Trophoblast cell (in vitro differentiated cells and primary cell): ENCODE data around the gene P2RY6.

Experiments used
- DNase-seq, 2 donors: peaks; one replicate each; pipeline ENCODE4 v3.0.0-alpha.2; 2016
- H2AFZ ChIP-seq: 2 replicates; pipeline ENCODE4 v1.6.1; 2013; ENCODE audit warnings: low read length, moderate library complexity, mild to moderate bottlenecking; ENCODE audit not compliant: insufficient read depth, poor library complexity
- H2AK5ac ChIP-seq: 2 replicates; pipeline ENCODE4 v1.6.1; 2013; ENCODE audit warnings: mild to moderate bottlenecking, low read length
- H2BK120ac ChIP-seq: 2 replicates; pipeline ENCODE4 v1.6.1; 2013; ENCODE audit warnings: low read length, mild to moderate bottlenecking, moderate library complexity; ENCODE audit not compliant: insufficient read depth, poor library complexity
- H2BK12ac ChIP-seq: 2 replicates; pipeline ENCODE4 v1.6.1; 2013; ENCODE audit warnings: mild to moderate bottlenecking, low read length, moderate library complexity
- H2BK5ac ChIP-seq: 2 replicates; pipeline ENCODE4 v1.6.1; 2013; ENCODE audit warnings: low read length, low read depth, moderate library complexity, mild to moderate bottlenecking; ENCODE audit not compliant: poor library complexity
- H3K14ac ChIP-seq: 2 replicates; pipeline ENCODE4 v1.6.1; 2013; ENCODE audit warnings: mild to moderate bottlenecking, low read length
- H3K18ac ChIP-seq: 2 replicates; pipeline ENCODE4 v1.6.1; 2013; ENCODE audit warnings: mild to moderate bottlenecking, low read length
- H3K23ac ChIP-seq: 2 replicates; pipeline ENCODE4 v1.6.1; 2013; ENCODE audit warnings: low read length
- H3K27ac ChIP-seq: 2 replicates; pipeline ENCODE4 v1.5.1; 2013; ENCODE audit warnings: low read depth, mild to moderate bottlenecking, inconsistent platforms, low read length, moderate library complexity
- H3K27me3 ChIP-seq: 2 replicates; pipeline ENCODE4 v1.6.1; 2013; ENCODE audit warnings: inconsistent platforms, mild to moderate bottlenecking, low read length, moderate library complexity; ENCODE audit not compliant: insufficient read depth
- H3K36me3 ChIP-seq, 2 experiments: 1 replicate in 1 of 2; 2 replicates in 1 of 2; pipeline ENCODE4 v1.6.1; 2013; ENCODE audit warnings: low read length in 2 of 2, mild to moderate bottlenecking in 2 of 2, moderate library complexity in 1 of 2; ENCODE audit not compliant: insufficient read depth in 2 of 2, control insufficient read depth in 1 of 2
- H3K4ac ChIP-seq: 2 replicates; pipeline ENCODE4 v1.6.1; 2013; ENCODE audit warnings: low read depth, mild to moderate bottlenecking, low read length, moderate library complexity
- H3K4me1 ChIP-seq, 2 experiments: 1 replicate in 1 of 2; 2 replicates in 1 of 2; pipeline ENCODE4 v1.6.1; 2013; ENCODE audit warnings: low read length in 2 of 2, mild to moderate bottlenecking in 2 of 2, moderate library complexity in 1 of 2; ENCODE audit not compliant: insufficient read depth in 2 of 2, control insufficient read depth in 1 of 2
- H3K4me2 ChIP-seq: 2 replicates; pipeline ENCODE4 v1.6.1; 2013; ENCODE audit warnings: inconsistent platforms, mild to moderate bottlenecking, low read length, moderate library complexity
- H3K4me3 ChIP-seq: 2 replicates; pipeline ENCODE4 v1.5.1; 2013; ENCODE audit warnings: mild to moderate bottlenecking, low read depth, low read length, inconsistent platforms
- H3K79me1 ChIP-seq: one replicate; pipeline ENCODE4 v1.6.1; 2013; ENCODE audit warnings: low read length
- H3K79me2 ChIP-seq: 2 replicates; pipeline ENCODE4 v1.6.1; 2013; ENCODE audit warnings: low read length, mild to moderate bottlenecking; ENCODE audit not compliant: control insufficient read depth, insufficient read depth, poor library complexity
- H3K9ac ChIP-seq: 2 replicates; pipeline ENCODE4 v1.6.1; 2013; ENCODE audit warnings: mild to moderate bottlenecking, low read length
- H3K9me3 ChIP-seq: 2 replicates; pipeline ENCODE4 v1.6.1; 2013; ENCODE audit warnings: low read depth, mild to moderate bottlenecking, control low read depth, inconsistent platforms, low read length; ENCODE audit not compliant: insufficient read depth
- H4K12ac ChIP-seq: 2 replicates; pipeline ENCODE4 v1.6.1; 2013; ENCODE audit warnings: low read depth, mild to moderate bottlenecking, low read length, moderate library complexity
- H4K8ac ChIP-seq: 2 replicates; pipeline ENCODE4 v1.6.1; 2013; ENCODE audit warnings: low read depth, mild to moderate bottlenecking, low read length, moderate library complexity
- H4K91ac ChIP-seq: one replicate; pipeline ENCODE4 v1.6.1; 2013; ENCODE audit warnings: low read depth, mild to moderate bottlenecking, low read length, moderate library complexity
- WGBS: extraction: QIAGEN DNeasy Blood & Tissue Kit; methylation state at CpG from one replicate; pipeline ENCODE4 v1.1.7; 2013; ENCODE audit warnings: missing lambda C conversion rate; ENCODE audit not compliant: insufficient read length, insufficient coverage; ENCODE audit errors: extremely low coverage; 5-methylcytosine and 5-hydroxymethylcytosine counted together

P2RY6 gene

GRCh38 chr11:73322382-73323306, 50.5 kb downstream of the P2RY6 start:
- Histone ChIP-seq H3K27ac (peak overlapping the region; percentile 75), H4K91ac (peak overlapping the region; percentile 75), H3K79me1 (peaks cover 33% of the 10 kb centered on the region), H3K23ac (no peak overlapping the region), H3K4ac (peak overlapping the region; percentile 61), H3K4me1 (peaks cover 57 to 62% of the 10 kb centered on the region in 2 experiments), H4K8ac (peak overlapping the region; percentile 32), H4K12ac (no peak overlapping the region), H2AK5ac (peak overlapping the region; percentile 62), H2BK5ac (peak overlapping the region; percentile 49), H2BK120ac (peak overlapping the region; percentile 48), H3K18ac (peak overlapping the region; percentile 63), H3K79me2 (peaks cover 22% of the 10 kb centered on the region), H3K9ac (peak overlapping the region; percentile 26), H3K4me2 (peak overlapping the region; percentile 43), H3K4me3 (no peak overlapping the region), H3K9me3 (no peaks in the 10 kb centered on the region), H2BK12ac (peak overlapping the region; percentile 59), H3K27me3 (no peaks in the 10 kb centered on the region), H3K14ac (peak overlapping the region; percentile 68), H3K36me3 (peaks cover 25 to 31% of the 10 kb centered on the region in 2 experiments), H2AFZ (no peak overlapping the region)
- no CpG with 5 or more reads among the region's 7 CpGs for WGBS
- no peak for DNase-seq

DNA sequence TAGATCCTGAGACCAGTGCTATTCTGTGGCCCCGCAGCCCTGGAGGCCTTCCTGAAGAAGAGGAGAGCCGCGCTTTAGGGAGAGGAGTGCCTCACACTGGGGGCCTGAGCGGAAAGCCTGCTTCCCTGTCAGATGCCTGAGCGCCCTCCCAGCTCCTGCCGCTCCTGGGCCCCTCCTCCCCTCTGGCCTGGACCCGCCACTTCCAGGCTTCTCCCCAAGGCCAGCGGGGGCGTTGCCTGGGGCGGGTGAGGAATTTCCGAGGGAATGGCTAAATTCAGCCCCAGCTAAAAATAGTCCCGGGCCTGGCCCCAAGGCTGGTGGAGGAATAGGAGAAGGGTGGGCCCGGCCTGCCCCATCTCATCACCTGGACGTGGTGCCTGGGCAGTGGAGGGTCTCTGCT, 51.3 kb downstream of the P2RY6 start:
- Histone ChIP-seq H3K27me3 (no peaks in the 10 kb centered on the region), H3K23ac (no peak overlapping the region), H3K36me3 (peaks cover 25 to 26% of the 10 kb centered on the region in 2 experiments), H3K9me3 (no peaks in the 10 kb centered on the region), H2AK5ac (peak overlapping the region; percentile 98), H3K4me1 (peaks cover 60 to 64% of the 10 kb centered on the region in 2 experiments), H2BK120ac (peak overlapping the region; percentile 48), H3K4ac (peak overlapping the region; percentile 44), H4K8ac (peak overlapping the region; percentile 79), H3K79me1 (peaks cover 33% of the 10 kb centered on the region), H3K18ac (peak overlapping the region; percentile 91), H2AFZ (peak overlapping the region; percentile 30), H2BK5ac (peak overlapping the region; percentile 49), H3K9ac (no peak overlapping the region), H3K79me2 (peaks cover 22% of the 10 kb centered on the region), H3K14ac (peak overlapping the region; percentile 96), H4K12ac (no peak overlapping the region), H3K4me3 (no peak overlapping the region), H2BK12ac (peak overlapping the region; percentile 97), H4K91ac (peak overlapping the region; percentile 75), H3K27ac (peak overlapping the region; percentile 75), H3K4me2 (peak overlapping the region; percentile 43)
- WGBS: no CpG with 5 or more reads among the region's 14 CpGs
- DNase-seq: peak; percentile 28 to 33

DNA sequence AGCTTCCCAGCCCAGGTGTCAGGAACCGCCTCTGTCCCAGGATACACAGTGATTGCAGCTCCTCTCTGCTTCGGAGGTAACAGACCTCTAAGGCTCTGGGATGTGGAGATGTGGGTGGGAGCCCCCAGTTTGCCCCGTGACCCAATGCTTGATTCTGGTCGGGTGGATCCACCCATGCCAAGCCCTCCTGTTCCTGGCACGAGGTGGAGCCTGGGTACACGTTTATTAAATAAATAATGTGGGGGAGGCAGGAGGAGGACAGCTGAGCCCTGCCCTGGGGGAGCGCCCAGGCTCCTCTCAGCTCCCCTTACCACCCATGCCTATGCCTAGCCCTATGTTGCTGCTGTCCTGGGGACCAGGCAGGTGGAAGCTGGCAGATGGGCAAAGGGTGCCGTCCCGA, 52.0 kb downstream of the P2RY6 start:
- peak overlapping the region; percentile 48 for H3K9ac ChIP-seq
- H2AK5ac ChIP-seq: peak overlapping the region; percentile 98
- no CpG with 5 or more reads among the region's 9 CpGs for WGBS
- H3K4me2 ChIP-seq: peak overlapping the region; percentile 43
- H3K36me3 ChIP-seq: peaks cover 24 to 26% of the 10 kb centered on the region in 2 experiments
- DNase-seq: no peak
- H3K4me3 ChIP-seq: no peak overlapping the region
- peaks cover 60 to 64% of the 10 kb centered on the region in 2 experiments for H3K4me1 ChIP-seq
- H4K91ac ChIP-seq: peak overlapping the region; percentile 68
- peak overlapping the region; percentile 75 for H3K27ac ChIP-seq
- peak overlapping the region; percentile 29 for H2BK5ac ChIP-seq
- H2BK120ac ChIP-seq: peak overlapping the region; percentile 37
- peak overlapping the region; percentile 79 for H4K8ac ChIP-seq
- H3K23ac ChIP-seq: no peak overlapping the region
- H3K79me2 ChIP-seq: peaks cover 22% of the 10 kb centered on the region
- H3K79me1 ChIP-seq: peaks cover 33% of the 10 kb centered on the region
- H4K12ac ChIP-seq: peak overlapping the region; percentile 34
- H3K27me3 ChIP-seq: no peaks in the 10 kb centered on the region
- H2BK12ac ChIP-seq: peak overlapping the region; percentile 97
- peak overlapping the region; percentile 26 for H2AFZ ChIP-seq
- no peaks in the 10 kb centered on the region for H3K9me3 ChIP-seq
- H3K14ac ChIP-seq: peak overlapping the region; percentile 96
- H3K4ac ChIP-seq: peak overlapping the region; percentile 44
- H3K18ac ChIP-seq: peak overlapping the region; percentile 91

DNA sequence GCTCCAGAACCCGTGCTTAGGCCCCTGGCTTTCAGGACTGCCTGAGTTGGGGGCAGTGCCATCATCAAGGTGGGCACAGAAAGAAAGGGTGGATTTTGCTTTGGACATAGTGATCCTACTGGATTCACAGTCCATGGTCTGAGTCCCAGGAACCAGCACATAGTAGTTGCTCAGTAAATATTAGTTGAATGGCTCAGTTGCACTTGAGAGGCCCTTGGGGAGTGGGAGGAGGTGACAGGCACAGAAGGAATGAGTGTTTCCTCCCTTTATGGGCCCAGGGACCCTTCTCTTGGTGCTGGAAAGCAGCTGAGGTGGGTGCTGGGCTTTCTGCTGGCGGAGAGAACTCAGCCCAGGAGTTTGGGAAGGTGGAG, 52.5 kb downstream of the P2RY6 start:
- H4K12ac ChIP-seq: no peak overlapping the region
- peaks cover 22% of the 10 kb centered on the region for H3K79me2 ChIP-seq
- no CpG with 5 or more reads among the region's 2 CpGs for WGBS

More for the DNA sequence above, 52.5 kb downstream of the P2RY6 start:
- Histone ChIP-seq H3K4me3 (no peak overlapping the region), H3K4me1 (peaks cover 60 to 62% of the 10 kb centered on the region in 2 experiments), H3K14ac (peak overlapping the region; percentile 96), H2AFZ (peak overlapping the region; percentile 37), H3K27me3 (no peaks in the 10 kb centered on the region), H2AK5ac (peak overlapping the region; percentile 98), H2BK5ac (peak overlapping the region; percentile 29), H2BK12ac (peak overlapping the region; percentile 97), H3K9me3 (no peaks in the 10 kb centered on the region), H3K18ac (peak overlapping the region; percentile 91), H3K36me3 (peaks cover 21 to 23% of the 10 kb centered on the region in 2 experiments), H3K27ac (peak overlapping the region; percentile 75), H3K79me1 (peaks cover 33% of the 10 kb centered on the region), H3K9ac (no peak overlapping the region), H3K4ac (peak overlapping the region; percentile 44), H2BK120ac (peak overlapping the region; percentile 37), H3K23ac (no peak overlapping the region), H4K8ac (peak overlapping the region; percentile 79), H3K4me2 (peak overlapping the region; percentile 7), H4K91ac (peak overlapping the region; percentile 68)
- DNase-seq: peak in 1 of 2 donors; percentile 20
